Right lung (tissue), 5 donors: Measurements from ENCODE around the gene RHEBL1. TPM values are rescaled to one million over a fixed set of nuclear protein-coding genes. Genes with fewer than 3 reads are reported as not detected.

ENCODE experiments used
- DNase-seq, 2 donors: peaks; one replicate each; pipeline ENCODE4 v3.0.0-alpha.2; 2013
- polyA plus RNA-seq, 5 donors: library from polyadenylated mRNA; unstranded; fragments of 120-200 nt; gene quantifications; one replicate each; pipeline versions ENCODE4 v1.2.1 to v1.2.3, GENCODE V29; 2013; ENCODE audit warnings: inconsistent platforms in 1 of 5, low replicate concordance in 1 of 5; ENCODE audit not compliant: insufficient read length in 5 of 5, insufficient read depth in 1 of 5

The RHEBL1 gene
- polyA plus RNA-seq, 5 donors: 2.1 to 3.5 (median 2.5) TPM

- no peak for DNase-seq
These were observed 32.5 kb downstream of the RHEBL1 start for GRCh38 chr12:49037111-49037946.

GRCh38 chr12:49036029-49036428, 33.8 kb downstream of the RHEBL1 start:
- no peak for DNase-seq

GRCh38 chr12:49034286-49034622, 35.5 kb downstream of the RHEBL1 start:
- DNase-seq: no peak

GRCh38 chr12:49033611-49034285, 36.0 kb downstream of the RHEBL1 start:
- DNase-seq: no peak

GRCh38 chr12:49032679-49033447, 36.9 kb downstream of the RHEBL1 start:
- no peak for DNase-seq

GRCh38 chr12:49032276-49032675, 37.5 kb downstream of the RHEBL1 start:
- DNase-seq: no peak

- no peak for DNase-seq
These were observed 38.1 kb downstream of the RHEBL1 start for GRCh38 chr12:49031573-49032161.

GRCh38 chr12:49030714-49031572, 38.8 kb downstream of the RHEBL1 start:
- no peak for DNase-seq

GRCh38 chr12:49030119-49030518, 39.7 kb downstream of the RHEBL1 start:
- no peak for DNase-seq

- DNase-seq: no peak
These were observed 41.0 kb downstream of the RHEBL1 start for GRCh38 chr12:49028666-49029275.

- no peak for DNase-seq
These were observed 41.8 kb downstream of the RHEBL1 start for GRCh38 chr12:49027846-49028555.

- no peak for DNase-seq
These were observed 42.9 kb downstream of the RHEBL1 start for GRCh38 chr12:49026678-49027480.

GRCh38 chr12:49026101-49026500, 43.7 kb downstream of the RHEBL1 start:
- DNase-seq: no peak

GRCh38 chr12:49025463-49025862, 44.3 kb downstream of the RHEBL1 start:
- no peak for DNase-seq

GRCh38 chr12:49024543-49024942, 45.2 kb downstream of the RHEBL1 start:
- DNase-seq: no peak

GRCh38 chr12:49023812-49024211, 46.0 kb downstream of the RHEBL1 start:
- no peak for DNase-seq

GRCh38 chr12:49022558-49023178, 47.1 kb downstream of the RHEBL1 start:
- no peak for DNase-seq

- DNase-seq: no peak
These were observed 48.4 kb downstream of the RHEBL1 start for GRCh38 chr12:49021292-49021915.
